SU-DHL-6 (cell line): ENCODE results near the gene ASPDH.

Experiments used
- H2AFZ ChIP-seq: fragments of 200-600 bp; sonication (generic); 2 replicates; pipeline ENCODE4 v1.6.1; 2014; ENCODE audit warnings: low read depth, mild to moderate bottlenecking, moderate library complexity, mixed read lengths, antibody characterized with exemption, low read length; ENCODE audit not compliant: severe bottlenecking
- H3F3A ChIP-seq: fragments of 200-600 bp; shearing (Covaris generic); 2 replicates; pipeline ENCODE4 v1.6.0; 2016; ENCODE audit warnings: antibody characterized with exemption, mild to moderate bottlenecking; ENCODE audit not compliant: insufficient read depth
- H3K27ac ChIP-seq: fragments of 200-600 bp; sonication (generic); 2 replicates; pipeline ENCODE4 v1.5.1; 2016; ENCODE audit warnings: low read depth, mild to moderate bottlenecking, low read length, moderate library complexity, mixed read lengths
- H3K27me3 ChIP-seq: fragments of 200-600 bp; sonication (generic), shearing (Covaris generic); 2 replicates; pipeline ENCODE4 v1.6.0; 2014; ENCODE audit warnings: mild to moderate bottlenecking, low read length
- H3K36me3 ChIP-seq: fragments of 200-600 bp; sonication (generic); 2 replicates; pipeline ENCODE4 v1.6.1; 2014; ENCODE audit warnings: mild to moderate bottlenecking, low read length, mixed read lengths
- H3K4me2 ChIP-seq: fragments of 300-600, 200-600 bp; shearing (Covaris generic), sonication (generic); 2 replicates; pipeline ENCODE4 v1.6.0; 2014; ENCODE audit warnings: low read length, low read depth, mild to moderate bottlenecking; ENCODE audit not compliant: poor library complexity, severe bottlenecking
- H3K4me3 ChIP-seq: fragments of 200-600 bp; sonication (generic); 2 replicates; pipeline ENCODE4 v1.5.1; 2014; ENCODE audit warnings: antibody characterized with exemption, low read length, mild to moderate bottlenecking, mixed read lengths; ENCODE audit not compliant: insufficient read depth, poor library complexity, severe bottlenecking
- H3K79me2 ChIP-seq: fragments of 200-600 bp; sonication (generic); 2 replicates; pipeline ENCODE4 v1.6.1; 2014; ENCODE audit warnings: mild to moderate bottlenecking, low read length, moderate library complexity; ENCODE audit not compliant: insufficient read depth
- H3K9ac ChIP-seq: fragments of 200-600 bp; sonication (generic); 2 replicates; pipeline ENCODE4 v1.7.0; 2014; ENCODE audit warnings: mild to moderate bottlenecking, low read length
- H3K9me2 ChIP-seq: fragments of 200-600 bp; sonication (generic); replicated peaks from 2 replicates; pipeline ENCODE4 v1.6.1; 2014; ENCODE audit warnings: low read length; ENCODE audit not compliant: insufficient read depth
- H3K9me3 ChIP-seq: fragments of 200-600 bp; sonication (generic); 2 replicates; pipeline ENCODE4 v1.6.1; 2014; ENCODE audit warnings: low read length, mixed read lengths; ENCODE audit not compliant: insufficient read depth
- H4K20me1 ChIP-seq: fragments of 200-600 bp; sonication (generic); 2 replicates; pipeline ENCODE4 v1.6.1; 2014; ENCODE audit warnings: low read depth, mild to moderate bottlenecking, antibody characterized with exemption, low read length, moderate library complexity, mixed read lengths
- EZH2phosphoT487 ChIP-seq: fragments of 200-600 bp; sonication (generic), shearing (Covaris generic); conservative IDR thresholded peaks from 2 replicates; pipeline ENCODE4 v1.6.1; 2018; ENCODE audit warnings: mild to moderate bottlenecking, antibody characterized with exemption, low read length, moderate library complexity, mixed read lengths
- TF ChIP-seq, protein P1 (sequence below): fragments of 200-600 bp; sonication (generic); IDR thresholded peaks from one replicate; pipeline ENCODE4 v1.5.1; 2017; ENCODE audit warnings: antibody characterized with exemption, mild to moderate bottlenecking, low read length, moderate library complexity; ENCODE audit not compliant: insufficient read depth, poor library complexity, severe bottlenecking

ASPDH gene

DNA sequence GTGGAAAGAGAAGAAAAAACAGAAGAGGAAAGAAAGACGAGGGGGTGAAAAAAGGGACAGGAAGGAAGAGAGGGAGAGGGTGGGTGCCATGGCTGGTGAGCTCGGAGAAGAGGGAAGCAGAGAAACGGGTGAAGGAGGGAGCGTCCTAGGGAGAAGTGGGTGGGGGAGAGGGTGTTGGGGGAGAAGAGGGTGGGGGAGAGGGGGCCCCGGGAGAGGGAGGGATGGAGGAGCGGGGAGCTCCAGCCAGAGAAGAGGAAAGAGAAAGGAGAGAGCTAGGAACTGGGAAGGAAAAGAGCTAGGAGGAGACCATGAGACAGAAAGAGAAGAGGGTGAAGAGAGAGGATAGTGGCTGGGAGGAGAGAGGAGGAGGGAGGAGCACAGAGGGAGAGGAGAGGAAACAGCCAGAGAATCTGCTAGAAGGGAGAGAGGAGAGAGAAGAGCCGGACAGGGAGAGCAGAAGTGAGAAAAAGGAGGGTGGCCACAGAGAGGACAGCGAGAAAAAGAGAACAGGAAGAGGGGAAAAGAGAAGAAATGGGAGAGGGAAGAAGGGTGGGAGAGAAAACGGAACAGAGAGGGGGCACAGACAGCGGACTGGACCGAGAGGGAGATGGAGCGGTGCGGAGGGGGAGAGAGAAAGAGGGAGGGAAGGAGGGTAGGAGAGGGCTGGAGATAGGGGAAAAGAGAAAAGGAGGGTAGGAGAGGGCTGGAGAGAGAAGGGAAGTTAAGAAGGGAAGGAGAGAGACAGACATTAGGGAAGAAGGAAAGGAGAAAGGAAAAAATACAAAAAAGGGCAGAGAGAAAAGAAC lies 25.1 kb downstream of the ASPDH start:
- H3K4me3 ChIP-seq = no peak overlapping the region
- no peaks in the 10 kb centered on the region for H3K27me3 ChIP-seq
- no peak overlapping the region for H3K4me2 ChIP-seq
- H3K9ac ChIP-seq = no peak overlapping the region
- no peak overlapping the region for H3K27ac ChIP-seq
- no peaks in the 10 kb centered on the region for H3F3A ChIP-seq
- no peak overlapping the region for H2AFZ ChIP-seq
- H3K36me3 ChIP-seq = 0 out of 2 replicates have a peak, but pooled peaks cover 3% of the 10 kb centered on the region
- no peaks in the 10 kb centered on the region for H3K9me2 ChIP-seq
- peaks cover 6% of the 10 kb centered on the region; the same call in 1 of the 2 replicates for H3K9me3 ChIP-seq
- TF ChIP-seq EZH2phosphoT487 = no peak
- TF ChIP-seq, protein P1, sequence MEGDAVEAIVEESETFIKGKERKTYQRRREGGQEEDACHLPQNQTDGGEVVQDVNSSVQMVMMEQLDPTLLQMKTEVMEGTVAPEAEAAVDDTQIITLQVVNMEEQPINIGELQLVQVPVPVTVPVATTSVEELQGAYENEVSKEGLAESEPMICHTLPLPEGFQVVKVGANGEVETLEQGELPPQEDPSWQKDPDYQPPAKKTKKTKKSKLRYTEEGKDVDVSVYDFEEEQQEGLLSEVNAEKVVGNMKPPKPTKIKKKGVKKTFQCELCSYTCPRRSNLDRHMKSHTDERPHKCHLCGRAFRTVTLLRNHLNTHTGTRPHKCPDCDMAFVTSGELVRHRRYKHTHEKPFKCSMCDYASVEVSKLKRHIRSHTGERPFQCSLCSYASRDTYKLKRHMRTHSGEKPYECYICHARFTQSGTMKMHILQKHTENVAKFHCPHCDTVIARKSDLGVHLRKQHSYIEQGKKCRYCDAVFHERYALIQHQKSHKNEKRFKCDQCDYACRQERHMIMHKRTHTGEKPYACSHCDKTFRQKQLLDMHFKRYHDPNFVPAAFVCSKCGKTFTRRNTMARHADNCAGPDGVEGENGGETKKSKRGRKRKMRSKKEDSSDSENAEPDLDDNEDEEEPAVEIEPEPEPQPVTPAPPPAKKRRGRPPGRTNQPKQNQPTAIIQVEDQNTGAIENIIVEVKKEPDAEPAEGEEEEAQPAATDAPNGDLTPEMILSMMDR = no peak
- no peaks in the 10 kb centered on the region for H4K20me1 ChIP-seq
- H3K79me2 ChIP-seq = no peaks in the 10 kb centered on the region

DNA sequence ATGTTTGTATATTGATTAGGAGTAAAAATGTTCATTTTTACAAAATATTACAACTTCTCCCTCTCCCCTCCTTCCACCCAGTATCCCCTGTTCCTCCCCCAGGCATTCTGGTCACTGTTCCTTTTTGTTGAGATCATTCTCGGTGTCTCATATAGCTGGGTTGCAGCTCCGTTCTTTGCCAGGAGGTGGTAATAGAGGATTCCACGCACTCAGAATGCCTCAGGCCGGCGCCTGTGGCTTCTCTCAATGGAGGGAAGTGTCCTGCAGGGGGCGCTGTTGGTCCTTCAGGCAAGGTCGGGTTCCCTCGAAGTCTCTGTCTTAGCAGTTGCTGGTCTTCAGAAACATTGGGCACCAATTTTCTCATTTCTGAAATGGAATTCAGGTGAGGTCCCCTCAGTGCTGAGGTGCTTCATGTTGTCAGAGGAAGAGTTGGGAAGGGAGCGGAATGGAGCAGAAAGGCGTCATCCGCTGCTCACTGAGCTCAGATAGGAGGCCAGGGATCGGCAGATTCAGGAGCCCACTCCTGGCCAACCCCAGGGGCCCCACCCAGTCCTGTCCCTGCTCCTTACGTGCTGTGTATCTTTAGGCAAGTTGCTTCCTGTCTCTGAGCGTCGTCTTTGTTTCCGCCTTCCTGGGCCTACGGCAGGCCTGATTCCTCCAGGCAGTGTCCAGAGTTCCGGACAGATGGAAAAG lies 26.7 kb downstream of the ASPDH start:
- no peak overlapping the region for H2AFZ ChIP-seq
- H3K27ac ChIP-seq = no peak overlapping the region
- H3K4me3 ChIP-seq = no peak overlapping the region
- TF ChIP-seq, protein P1 = peak; percentile 29
- no peak for TF ChIP-seq EZH2phosphoT487
- H3K36me3 ChIP-seq = 0 out of 2 replicates have a peak, but pooled peaks cover 3% of the 10 kb centered on the region
- no peaks in the 10 kb centered on the region for H3K27me3 ChIP-seq
- H3K4me2 ChIP-seq = no peak overlapping the region
- peaks cover 6% of the 10 kb centered on the region; the same call in 1 of the 2 replicates for H3K9me3 ChIP-seq
- H3K9ac ChIP-seq = no peak overlapping the region
- no peaks in the 10 kb centered on the region for H3K9me2 ChIP-seq
- no peaks in the 10 kb centered on the region for H3F3A ChIP-seq
- no peaks in the 10 kb centered on the region for H4K20me1 ChIP-seq
- H3K79me2 ChIP-seq = no peaks in the 10 kb centered on the region

DNA sequence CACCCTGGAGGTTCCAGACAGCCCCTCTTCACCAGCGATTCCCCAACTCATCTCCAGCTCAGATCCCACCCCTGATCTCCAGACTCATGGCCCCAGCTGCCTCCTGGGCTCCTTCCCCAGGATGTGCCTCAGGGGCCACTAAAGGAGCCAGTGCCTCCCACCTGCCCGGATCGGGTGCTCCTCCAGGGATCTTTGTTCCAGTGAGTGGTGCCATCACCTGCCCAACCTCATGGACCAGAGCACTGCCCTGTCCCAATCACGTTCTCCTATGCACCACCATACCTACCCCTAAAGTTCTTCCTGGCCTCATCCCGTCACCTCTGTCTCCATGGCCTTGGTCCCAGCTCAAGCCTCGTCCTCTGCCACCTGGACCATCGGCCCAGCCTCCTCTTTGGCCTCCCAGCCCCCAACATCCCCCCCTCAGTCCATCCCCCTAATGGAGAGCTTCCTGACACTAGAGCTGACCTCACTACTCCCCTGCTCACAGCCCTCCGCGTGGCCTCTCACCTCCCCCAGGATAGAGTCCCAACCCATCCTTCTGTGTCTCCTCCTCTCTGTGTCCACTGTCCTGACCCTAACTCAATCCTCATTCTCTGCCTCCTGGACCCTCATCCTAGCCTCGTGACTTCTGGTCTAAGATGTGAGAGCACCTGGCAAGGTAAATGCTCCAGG lies 28.3 kb downstream of the ASPDH start:
- Histone ChIP-seq H3K79me2 (no peaks in the 10 kb centered on the region), H3K9ac (no peak overlapping the region), H2AFZ (no peak overlapping the region), H3F3A (no peaks in the 10 kb centered on the region), H3K27me3 (no peaks in the 10 kb centered on the region), H3K27ac (no peak overlapping the region), H4K20me1 (no peaks in the 10 kb centered on the region), H3K9me3 (peaks cover 6% of the 10 kb centered on the region; the same call in 1 of the 2 replicates), H3K4me2 (no peak overlapping the region), H3K36me3 (0 out of 2 replicates have a peak, but pooled peaks cover 3% of the 10 kb centered on the region), H3K9me2 (no peaks in the 10 kb centered on the region), H3K4me3 (no peak overlapping the region)
- TF ChIP-seq EZH2phosphoT487 = no peak
- TF ChIP-seq, protein P1 = no peak
